Measurements from ENCODE around the gene UNK. TPM values are rescaled to one million over a fixed set of nuclear protein-coding genes. Genes with fewer than 3 reads are reported as not detected.
A peak's percentile ranks its signal among the peaks of the same experiment; 100 is the strongest.

The UNK gene
- total and polyA plus RNA-seq, 2 of the 13 experiments (the other 11 are each of a cell fraction or from before 2014, with no cell fraction given) = 31.6 to 33.0 TPM

GRCh38 chr17:75844530-75845057 lies 60.0 kb downstream of the UNK start (continued):
- no peak for TF ChIP-seq GATAD1 (CRISPR knock-in tag; IDR thresholded peaks at IDR 0.05)
- no peak for TF ChIP-seq SSRP1 (CRISPR knock-in tag; IDR thresholded peaks at IDR 0.05)
- TF ChIP-seq ZNF17 (CRISPR knock-in tag; IDR thresholded peaks at IDR 0.05) = no peak
- TF ChIP-seq ZSCAN30 (CRISPR knock-in tag; IDR thresholded peaks at IDR 0.05) = no peak
- TF ChIP-seq TERF1 (CRISPR knock-in tag; IDR thresholded peaks at IDR 0.05) = no peak
- TF ChIP-seq ZNF883 (CRISPR knock-in tag; IDR thresholded peaks at IDR 0.05; ENCODE audit: not compliant biosample characterization) = peak; percentile 24
- 0 out of 2 replicates have a peak, but pooled peaks have one; percentile 9 for TF ChIP-seq SMAD1 (CRISPR knock-in tag; IDR thresholded peaks at IDR 0.05; ENCODE audit: borderline replicate concordance, low read depth)
- no peak for TF ChIP-seq SRSF4 (IDR thresholded peaks at IDR 0.05; ENCODE audit: low read depth, low read length, poor library complexity, severe bottlenecking)
- TF ChIP-seq CREBL2 (CRISPR knock-in tag; IDR thresholded peaks at IDR 0.05; ENCODE audit: borderline replicate concordance) = peak; percentile 28; the same call in 1 of the 2 replicates
- no peak for TF ChIP-seq ZSCAN12 (CRISPR knock-in tag; IDR thresholded peaks at IDR 0.05)
- peak; percentile 34; the same call in 1 of the 2 replicates for TF ChIP-seq ZNF503 (CRISPR knock-in tag; IDR thresholded peaks at IDR 0.05)
- TF ChIP-seq, protein P1, sequence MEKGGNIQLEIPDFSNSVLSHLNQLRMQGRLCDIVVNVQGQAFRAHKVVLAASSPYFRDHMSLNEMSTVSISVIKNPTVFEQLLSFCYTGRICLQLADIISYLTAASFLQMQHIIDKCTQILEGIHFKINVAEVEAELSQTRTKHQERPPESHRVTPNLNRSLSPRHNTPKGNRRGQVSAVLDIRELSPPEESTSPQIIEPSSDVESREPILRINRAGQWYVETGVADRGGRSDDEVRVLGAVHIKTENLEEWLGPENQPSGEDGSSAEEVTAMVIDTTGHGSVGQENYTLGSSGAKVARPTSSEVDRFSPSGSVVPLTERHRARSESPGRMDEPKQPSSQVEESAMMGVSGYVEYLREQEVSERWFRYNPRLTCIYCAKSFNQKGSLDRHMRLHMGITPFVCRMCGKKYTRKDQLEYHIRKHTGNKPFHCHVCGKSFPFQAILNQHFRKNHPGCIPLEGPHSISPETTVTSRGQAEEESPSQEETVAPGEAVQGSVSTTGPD (CRISPR knock-in tag; IDR thresholded peaks at IDR 0.05) = no peak
- 0 out of 2 replicates have a peak, but pooled peaks have one; percentile 14 for TF ChIP-seq MYPOP (CRISPR knock-in tag; IDR thresholded peaks at IDR 0.05)
- TF ChIP-seq NFE2L2 (IDR thresholded peaks at IDR 0.05; ENCODE audit: low read length) = no peak
- TF ChIP-seq ARNT (IDR thresholded peaks at IDR 0.05) = no peak
- no peak for TF ChIP-seq E2F1 (CRISPR knock-in tag; IDR thresholded peaks at IDR 0.05)
- no peak for TF ChIP-seq TOPORS (CRISPR knock-in tag; IDR thresholded peaks at IDR 0.05)
- TF ChIP-seq ZNF530 (CRISPR knock-in tag; IDR thresholded peaks at IDR 0.05; ENCODE audit: low read depth) = no peak
- no peak for TF ChIP-seq ZNF747 (CRISPR knock-in tag; IDR thresholded peaks at IDR 0.05; ENCODE audit: borderline replicate concordance)
- no peak for TF ChIP-seq KAT8 (CRISPR knock-in tag; IDR thresholded peaks at IDR 0.05)
- TF ChIP-seq GMEB2 (CRISPR knock-in tag; IDR thresholded peaks at IDR 0.05; ENCODE audit: low read depth) = no peak
- no peak for TF ChIP-seq EED (CRISPR knock-in tag; IDR thresholded peaks at IDR 0.05)
- no peak for TF ChIP-seq MED1 (CRISPR knock-in tag; IDR thresholded peaks at IDR 0.05)

Data from HepG2 (cell line).